Measurements from ENCODE around the gene TBC1D7. TPM values are rescaled to one million over a fixed set of nuclear protein-coding genes. Genes with fewer than 3 reads are reported as not detected.

TBC1D7 gene
- total RNA-seq, 2 donors from 2014 or later = 37.7 to 59.0 TPM

DNA sequence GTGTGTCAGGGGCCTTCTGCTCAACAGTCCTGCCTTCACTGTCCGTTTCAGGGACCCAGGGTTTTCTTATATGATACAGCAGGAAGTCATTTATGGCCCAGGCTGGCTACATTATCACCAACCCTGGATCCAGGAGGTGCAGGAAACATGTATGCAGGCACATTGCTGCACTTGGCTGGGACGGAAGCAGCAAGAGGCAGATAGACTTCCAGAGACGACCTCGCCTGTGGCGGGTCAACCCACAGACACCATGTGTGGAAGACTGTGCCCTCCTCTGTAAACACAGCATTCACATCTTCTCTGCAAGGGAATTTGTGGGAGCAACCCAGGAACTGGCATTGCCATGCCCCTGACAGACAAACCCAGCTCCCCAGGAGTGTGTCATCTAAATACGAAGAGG is 43.7 kb downstream of the TBC1D7 start:
- Histone ChIP-seq H3K27ac (ENCODE audit: low read depth, low read length) (no peak overlapping the region), H3K9me3 (ENCODE audit: control insufficient read depth, low read length) (peaks cover 27% of the 10 kb centered on the region), H3K36me3 (ENCODE audit: control insufficient read depth, insufficient read depth, low read length) (peaks cover 63% of the 10 kb centered on the region), H3K4me1 (ENCODE audit: control insufficient read depth, insufficient read depth, low read length) (peaks cover 5% of the 10 kb centered on the region), H3K27me3 (ENCODE audit: control insufficient read depth, insufficient read depth, low read length, poor library complexity, severe bottlenecking) (no peaks in the 10 kb centered on the region), H3K9ac (ENCODE audit: extremely low read depth, low read length, poor library complexity, severe bottlenecking) (no peak overlapping the region), H3K4me3 (ENCODE audit: low read length) (no peak overlapping the region)
- TF ChIP-seq, protein P1, sequence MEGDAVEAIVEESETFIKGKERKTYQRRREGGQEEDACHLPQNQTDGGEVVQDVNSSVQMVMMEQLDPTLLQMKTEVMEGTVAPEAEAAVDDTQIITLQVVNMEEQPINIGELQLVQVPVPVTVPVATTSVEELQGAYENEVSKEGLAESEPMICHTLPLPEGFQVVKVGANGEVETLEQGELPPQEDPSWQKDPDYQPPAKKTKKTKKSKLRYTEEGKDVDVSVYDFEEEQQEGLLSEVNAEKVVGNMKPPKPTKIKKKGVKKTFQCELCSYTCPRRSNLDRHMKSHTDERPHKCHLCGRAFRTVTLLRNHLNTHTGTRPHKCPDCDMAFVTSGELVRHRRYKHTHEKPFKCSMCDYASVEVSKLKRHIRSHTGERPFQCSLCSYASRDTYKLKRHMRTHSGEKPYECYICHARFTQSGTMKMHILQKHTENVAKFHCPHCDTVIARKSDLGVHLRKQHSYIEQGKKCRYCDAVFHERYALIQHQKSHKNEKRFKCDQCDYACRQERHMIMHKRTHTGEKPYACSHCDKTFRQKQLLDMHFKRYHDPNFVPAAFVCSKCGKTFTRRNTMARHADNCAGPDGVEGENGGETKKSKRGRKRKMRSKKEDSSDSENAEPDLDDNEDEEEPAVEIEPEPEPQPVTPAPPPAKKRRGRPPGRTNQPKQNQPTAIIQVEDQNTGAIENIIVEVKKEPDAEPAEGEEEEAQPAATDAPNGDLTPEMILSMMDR (conservative IDR thresholded peaks at IDR 0.05) = no peak
- peaks cover 39% of the 10 kb centered on the region for H3K36me3 Mint-ChIP-seq (ENCODE audit: low read depth)
- 87 to 94% methylated on average over 4 to 6 of the region's 6 CpGs for WGBS, 2 experiments (ENCODE audit: insufficient coverage in 1 of 2, insufficient read length in 1 of 2)
- no peak overlapping the region for H3K27ac Mint-ChIP-seq
- H3K27me3 Mint-ChIP-seq (ENCODE audit: insufficient read depth) = no peaks in the 10 kb centered on the region
- no peak for DNase-seq
- H3K4me3 Mint-ChIP-seq = no peak overlapping the region
- H3K4me1 Mint-ChIP-seq = peaks cover 9% of the 10 kb centered on the region
- H3K9me3 Mint-ChIP-seq = peaks cover 25% of the 10 kb centered on the region

- no peak for DNase-seq
- H3K27me3 Mint-ChIP-seq (ENCODE audit: insufficient read depth) = no peaks in the 10 kb centered on the region
- WGBS, 2 experiments (ENCODE audit: insufficient coverage in 1 of 2, insufficient read length in 1 of 2) = 91 to 93% methylated on average over 13 to 14 of the region's 14 CpGs
- Histone ChIP-seq H3K27ac (ENCODE audit: low read depth, low read length) (no peak overlapping the region), H3K4me1 (ENCODE audit: control insufficient read depth, insufficient read depth, low read length) (peaks cover 5% of the 10 kb centered on the region), H3K36me3 (ENCODE audit: control insufficient read depth, insufficient read depth, low read length) (peaks cover 59% of the 10 kb centered on the region), H3K27me3 (ENCODE audit: control insufficient read depth, insufficient read depth, low read length, poor library complexity, severe bottlenecking) (no peaks in the 10 kb centered on the region), H3K4me3 (ENCODE audit: low read length) (no peak overlapping the region), H3K9ac (ENCODE audit: extremely low read depth, low read length, poor library complexity, severe bottlenecking) (no peak overlapping the region), H3K9me3 (ENCODE audit: control insufficient read depth, low read length) (peaks cover 26% of the 10 kb centered on the region)
- peaks cover 28% of the 10 kb centered on the region for H3K36me3 Mint-ChIP-seq (ENCODE audit: low read depth)
- peaks cover 23% of the 10 kb centered on the region for H3K9me3 Mint-ChIP-seq
- TF ChIP-seq, protein P1 (conservative IDR thresholded peaks at IDR 0.05) = no peak
- peak overlapping the region; percentile 5 for H3K27ac Mint-ChIP-seq
- H3K4me3 Mint-ChIP-seq = no peak overlapping the region
- peaks cover 9% of the 10 kb centered on the region for H3K4me1 Mint-ChIP-seq
Measured at GRCh38 chr6:13283331-13283730, 45.0 kb downstream of the TBC1D7 start.

- no peak overlapping the region for H3K9ac ChIP-seq (ENCODE audit: extremely low read depth, low read length, poor library complexity, severe bottlenecking)
- peaks cover 18% of the 10 kb centered on the region for H3K9me3 ChIP-seq (ENCODE audit: control insufficient read depth, low read length)
- 81 to 83% methylated on average over 5 to 7 of the region's 8 CpGs for WGBS, 2 experiments (ENCODE audit: insufficient coverage in 1 of 2, insufficient read length in 1 of 2)
- no peaks in the 10 kb centered on the region for H3K27me3 Mint-ChIP-seq (ENCODE audit: insufficient read depth)
- TF ChIP-seq, protein P1 (conservative IDR thresholded peaks at IDR 0.05) = no peak
- no peaks in the 10 kb centered on the region for H3K27me3 ChIP-seq (ENCODE audit: control insufficient read depth, insufficient read depth, low read length, poor library complexity, severe bottlenecking)
- no peak overlapping the region for H3K4me3 ChIP-seq (ENCODE audit: low read length)
- H3K4me3 Mint-ChIP-seq = no peak overlapping the region
- H3K27ac Mint-ChIP-seq = no peak overlapping the region
- H3K27ac ChIP-seq (ENCODE audit: low read depth, low read length) = no peak overlapping the region
- peaks cover 18% of the 10 kb centered on the region for H3K9me3 Mint-ChIP-seq
- peaks cover 56% of the 10 kb centered on the region for H3K36me3 ChIP-seq (ENCODE audit: control insufficient read depth, insufficient read depth, low read length)
- H3K4me1 Mint-ChIP-seq = peaks cover 9% of the 10 kb centered on the region
- peaks cover 21% of the 10 kb centered on the region for H3K36me3 Mint-ChIP-seq (ENCODE audit: low read depth)
- H3K4me1 ChIP-seq (ENCODE audit: control insufficient read depth, insufficient read depth, low read length) = peaks cover 5% of the 10 kb centered on the region
- no peak for DNase-seq
Measured at GRCh38 chr6:13282393-13283069, 45.8 kb downstream of the TBC1D7 start.

Data from endodermal cell (in vitro differentiated cells).